GM12874 (cell line): ENCODE data around the gene DBP.

ENCODE experiments used
- TF ChIP-seq, protein P1 (sequence below): IDR thresholded peaks from 2 replicates; pipeline ENCODE4 v1.5.1; 2011; ENCODE audit warnings: low read depth, mild to moderate bottlenecking, control low read depth, low read length, moderate library complexity; ENCODE audit not compliant: insufficient read depth

Gene DBP

DNA sequence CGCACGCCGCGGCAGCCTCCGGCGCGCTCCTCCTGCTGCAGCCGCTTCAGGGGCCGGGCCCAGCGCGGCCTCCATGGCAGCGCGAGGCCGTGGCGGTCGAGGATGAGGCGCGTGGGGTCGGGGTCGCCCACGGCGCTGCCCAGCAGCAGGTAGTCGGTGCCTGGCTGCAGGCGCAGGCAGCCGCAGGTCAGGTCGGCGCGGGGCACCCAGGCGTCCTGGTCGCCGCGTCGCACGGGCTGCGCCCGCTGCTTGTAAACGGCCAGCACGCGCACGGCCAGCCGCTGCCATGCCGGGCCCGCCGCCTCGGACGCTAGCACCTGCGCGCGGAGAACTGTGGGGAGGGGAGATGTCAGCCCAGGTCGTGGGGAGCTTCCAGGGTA lies 24.5 kb upstream of the DBP start:
- TF ChIP-seq, protein P1, sequence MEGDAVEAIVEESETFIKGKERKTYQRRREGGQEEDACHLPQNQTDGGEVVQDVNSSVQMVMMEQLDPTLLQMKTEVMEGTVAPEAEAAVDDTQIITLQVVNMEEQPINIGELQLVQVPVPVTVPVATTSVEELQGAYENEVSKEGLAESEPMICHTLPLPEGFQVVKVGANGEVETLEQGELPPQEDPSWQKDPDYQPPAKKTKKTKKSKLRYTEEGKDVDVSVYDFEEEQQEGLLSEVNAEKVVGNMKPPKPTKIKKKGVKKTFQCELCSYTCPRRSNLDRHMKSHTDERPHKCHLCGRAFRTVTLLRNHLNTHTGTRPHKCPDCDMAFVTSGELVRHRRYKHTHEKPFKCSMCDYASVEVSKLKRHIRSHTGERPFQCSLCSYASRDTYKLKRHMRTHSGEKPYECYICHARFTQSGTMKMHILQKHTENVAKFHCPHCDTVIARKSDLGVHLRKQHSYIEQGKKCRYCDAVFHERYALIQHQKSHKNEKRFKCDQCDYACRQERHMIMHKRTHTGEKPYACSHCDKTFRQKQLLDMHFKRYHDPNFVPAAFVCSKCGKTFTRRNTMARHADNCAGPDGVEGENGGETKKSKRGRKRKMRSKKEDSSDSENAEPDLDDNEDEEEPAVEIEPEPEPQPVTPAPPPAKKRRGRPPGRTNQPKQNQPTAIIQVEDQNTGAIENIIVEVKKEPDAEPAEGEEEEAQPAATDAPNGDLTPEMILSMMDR: no peak

DNA sequence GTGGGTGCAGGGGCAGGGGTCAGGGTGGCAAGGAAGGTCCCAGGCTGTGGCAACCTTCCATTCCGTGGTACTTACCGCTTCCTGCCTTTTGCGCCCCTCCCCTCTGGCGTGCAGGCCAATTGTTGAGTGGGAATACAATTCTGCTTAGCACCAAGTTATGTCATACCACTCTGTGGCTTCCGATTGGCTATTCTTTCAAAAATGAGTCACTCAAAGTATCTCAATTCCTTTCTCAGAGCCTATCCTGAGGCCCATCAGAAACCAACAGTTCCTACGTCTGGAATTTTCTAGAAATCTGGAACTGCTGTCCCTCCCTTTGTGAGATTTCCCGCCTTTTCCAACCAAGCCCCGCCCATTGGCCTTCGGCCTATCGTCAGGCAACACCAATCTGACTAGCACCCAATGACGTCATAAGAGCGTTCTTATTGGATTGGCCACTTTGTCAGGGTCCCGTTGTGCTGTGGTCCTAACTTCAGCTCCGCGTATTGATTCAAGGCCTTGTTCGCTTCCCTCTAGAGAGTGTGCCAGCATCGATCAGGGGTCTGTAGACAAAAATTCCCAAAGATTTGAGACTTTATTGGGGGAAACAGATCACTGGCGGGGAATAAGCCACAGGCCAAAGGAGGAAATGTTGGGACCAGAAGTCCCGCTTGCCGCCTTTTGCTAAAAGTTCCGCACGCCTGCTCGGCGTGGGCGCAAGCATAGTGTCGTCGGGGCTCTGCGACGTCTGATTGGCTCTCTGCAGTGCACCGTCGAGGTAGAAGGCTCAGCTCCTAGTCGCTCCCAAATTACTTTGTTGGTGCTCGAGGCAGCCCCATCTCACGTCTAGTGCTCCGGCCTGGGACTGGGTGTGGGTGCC lies 23.9 kb upstream of the DBP start:
- TF ChIP-seq, protein P1: no peak

DNA sequence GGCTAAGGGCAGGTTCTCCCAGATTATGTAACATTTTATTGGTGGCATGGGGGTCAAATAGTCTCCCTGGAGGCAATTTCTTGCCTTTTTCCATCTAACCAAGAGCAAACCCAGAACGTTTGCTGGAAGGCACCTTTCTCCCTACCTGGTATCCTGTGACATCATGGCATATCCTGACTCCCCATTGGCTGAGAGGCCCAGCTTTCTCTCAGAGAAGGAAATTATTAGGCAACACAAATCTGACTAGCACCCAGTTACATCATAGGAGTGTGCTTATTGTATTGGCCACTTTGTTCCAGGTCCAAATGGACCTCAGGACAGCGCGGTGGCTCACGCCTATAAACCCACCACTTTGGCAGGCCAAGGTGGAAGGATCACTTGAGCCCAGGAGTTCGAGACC lies 22.6 kb upstream of the DBP start:
- TF ChIP-seq, protein P1: no peak

DNA sequence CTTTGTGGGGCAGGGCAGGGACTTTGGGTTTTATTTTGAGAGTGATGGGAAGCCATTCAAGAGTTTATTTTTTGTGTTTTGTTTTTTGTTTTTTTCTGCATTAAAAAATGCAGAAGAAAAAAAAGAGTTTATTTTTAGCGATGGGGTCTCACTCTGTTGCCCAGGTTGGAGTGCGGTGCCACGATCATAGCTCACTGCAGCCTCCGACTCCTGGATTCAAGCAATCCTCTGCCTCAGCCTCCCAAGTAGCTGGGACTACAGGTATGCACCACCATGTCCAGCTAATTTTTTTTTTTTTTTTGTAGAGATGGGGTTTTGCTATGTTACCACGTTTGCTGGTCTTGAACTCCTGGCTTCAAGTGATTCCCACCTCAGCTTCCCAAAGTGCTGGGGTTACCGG lies 21.3 kb upstream of the DBP start:
- TF ChIP-seq, protein P1: no peak

DNA sequence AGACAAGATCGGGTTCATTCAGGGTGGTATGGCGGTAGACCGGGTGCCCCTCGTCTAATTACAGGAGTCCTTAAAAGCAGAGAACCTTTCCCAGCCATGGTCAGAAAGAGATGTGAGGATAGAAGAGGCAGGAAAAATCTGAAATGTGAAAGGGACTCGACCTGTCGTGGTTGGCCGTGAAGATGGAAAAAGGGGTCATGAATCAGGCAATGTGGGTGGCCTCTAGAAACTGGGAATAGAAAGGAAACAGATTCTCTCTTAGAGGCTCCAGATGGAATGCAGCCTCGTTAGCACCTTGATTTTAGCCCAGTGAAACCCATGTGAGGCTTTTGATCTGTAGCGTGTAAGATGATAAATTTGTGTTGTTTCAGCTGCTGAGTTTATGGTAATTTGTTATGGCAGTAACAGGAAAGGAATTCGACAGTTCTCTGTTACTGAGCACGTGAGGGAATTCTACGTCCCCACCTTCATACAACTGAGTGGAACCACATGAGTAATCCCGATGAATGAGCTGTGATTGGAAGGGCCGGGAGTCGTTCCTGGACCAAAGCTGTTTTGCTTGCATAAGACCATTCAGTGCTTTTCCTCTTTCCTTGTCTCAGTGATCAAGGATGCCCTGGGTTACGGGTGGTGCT lies 19.8 kb upstream of the DBP start:
- TF ChIP-seq, protein P1: no peak

DNA sequence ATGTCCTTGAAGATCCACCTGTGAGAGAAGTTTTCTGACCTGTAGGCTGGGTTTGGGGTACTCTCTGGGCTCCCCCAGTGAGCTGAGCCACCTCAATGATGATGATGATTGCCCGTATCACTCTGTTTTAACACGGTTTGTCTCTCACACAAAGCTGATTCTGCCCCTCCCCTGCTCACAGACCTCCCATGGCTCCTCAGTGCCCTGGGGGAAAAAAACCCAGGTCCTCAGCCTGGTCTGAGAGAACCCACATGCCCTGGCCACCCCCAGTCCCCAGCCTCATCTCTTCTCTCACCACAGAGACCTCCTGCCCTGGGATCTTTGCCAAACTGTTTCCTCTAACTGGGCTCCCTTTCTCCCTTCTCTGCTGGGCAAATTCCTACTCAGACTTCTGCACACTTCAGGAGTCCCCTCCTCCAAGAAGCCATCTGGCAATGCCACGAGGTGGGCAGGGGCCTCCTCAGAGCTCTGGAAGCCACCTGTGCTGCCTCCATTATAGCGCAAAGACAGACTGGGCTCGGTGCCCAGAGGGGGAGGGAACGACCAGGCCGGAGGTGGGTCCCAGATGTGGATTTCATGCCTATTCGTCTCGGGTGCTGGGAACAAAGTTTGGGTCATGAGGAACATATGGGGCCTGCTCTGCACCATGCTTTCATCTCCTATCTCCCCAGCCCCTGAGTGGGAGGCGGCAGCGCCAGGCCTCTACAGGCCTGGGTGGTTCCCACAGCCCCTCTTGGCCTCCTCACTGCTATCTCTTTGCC lies 17.3 kb upstream of the DBP start:
- TF ChIP-seq, protein P1: no peak

DNA sequence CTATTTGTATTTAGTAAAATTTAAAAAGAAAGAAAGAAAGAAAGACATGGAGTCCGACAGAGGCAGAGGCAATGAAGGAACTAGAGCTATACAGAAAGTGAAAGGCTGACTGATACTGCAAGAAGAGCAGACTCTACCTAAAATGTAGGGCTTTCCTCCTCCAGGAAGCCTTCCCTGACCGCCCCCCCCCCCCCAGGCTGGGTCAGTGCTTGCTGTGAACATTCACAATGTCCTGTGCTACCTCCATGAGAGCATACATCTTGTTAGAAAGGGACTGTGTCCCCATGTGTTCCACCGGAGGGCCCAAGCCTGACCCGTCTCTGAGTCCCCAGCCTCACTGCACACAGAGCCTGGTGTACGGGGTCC lies 14.5 kb upstream of the DBP start:
- TF ChIP-seq, protein P1: no peak
